ENCODE data around the gene TNNT1. TPM values are rescaled to one million over a fixed set of nuclear protein-coding genes. Genes with fewer than 3 reads are reported as not detected.

TNNT1 gene
- not detected for total RNA-seq

GRCh38 chr19:55149078-55150003, at the start of gene TNNT1:
TSS of gene TNNT1 (minus strand) at chr19:55149206. CDS start at chr19:55147157, 2,049 bp downstream.
- H3K9me3 ChIP-seq = no peaks in the 10 kb centered on the region
- H3K4me1 ChIP-seq (ENCODE audit: control insufficient read depth in 1 of 2, low read depth in 2 of 2) = no peaks in the 10 kb centered on the region
- no peaks in the 10 kb centered on the region for H3K36me3 ChIP-seq
- no peak within 1 kb of the TSS for H3K4me3 ChIP-seq
- H3K27me3 ChIP-seq (replicated peaks; ENCODE audit: insufficient read depth) = peaks cover 4% of the 10 kb centered on the region
- no peak for TF ChIP-seq CTCF (IDR thresholded peaks at IDR 0.05)
- DNase-seq (ENCODE audit: low spot score) = no peak
- no peak within 1 kb of the TSS for H3K27ac ChIP-seq
- ATAC-seq (ENCODE audit: insufficient number of reproducible peaks, low FRiP score, low read depth) = no peak

GRCh38 chr19:55198651-55199050, 49.6 kb upstream of the TNNT1 start:
- no peaks in the 10 kb centered on the region for H3K27me3 ChIP-seq (replicated peaks; ENCODE audit: insufficient read depth)
- no peaks in the 10 kb centered on the region for H3K9me3 ChIP-seq
- DNase-seq (ENCODE audit: low spot score) = no peak
- ATAC-seq (ENCODE audit: insufficient number of reproducible peaks, low FRiP score, low read depth) = no peak
- no peak overlapping the region for H3K4me3 ChIP-seq
- H3K4me1 ChIP-seq (ENCODE audit: control insufficient read depth in 1 of 2, low read depth in 2 of 2) = no peaks in the 10 kb centered on the region
- no peak overlapping the region for H3K27ac ChIP-seq
- no peaks in the 10 kb centered on the region for H3K36me3 ChIP-seq
- TF ChIP-seq CTCF (IDR thresholded peaks at IDR 0.05) = no peak

GRCh38 chr19:55197528-55197927, 48.5 kb upstream of the TNNT1 start:
- Histone ChIP-seq H3K4me3 (no peak overlapping the region), H3K27me3 (replicated peaks; ENCODE audit: insufficient read depth) (no peaks in the 10 kb centered on the region)

GRCh38 chr19:55196803-55197202, 47.8 kb upstream of the TNNT1 start:
- no peaks in the 10 kb centered on the region for H3K4me1 ChIP-seq (ENCODE audit: control insufficient read depth in 1 of 2, low read depth in 2 of 2)
- ATAC-seq (ENCODE audit: insufficient number of reproducible peaks, low FRiP score, low read depth) (no peak), DNase-seq (ENCODE audit: low spot score) (no peak)
- H3K4me3 ChIP-seq = no peak overlapping the region
- H3K27me3 ChIP-seq (replicated peaks; ENCODE audit: insufficient read depth) = no peaks in the 10 kb centered on the region
- no peaks in the 10 kb centered on the region for H3K9me3 ChIP-seq
- TF ChIP-seq CTCF (IDR thresholded peaks at IDR 0.05) = no peak
- H3K36me3 ChIP-seq = no peaks in the 10 kb centered on the region
- H3K27ac ChIP-seq = no peak overlapping the region

More at GRCh38 chr19:55197528-55197927, 48.5 kb upstream of the TNNT1 start:
- ATAC-seq (ENCODE audit: insufficient number of reproducible peaks, low FRiP score, low read depth) (no peak), DNase-seq (ENCODE audit: low spot score) (no peak)
- no peaks in the 10 kb centered on the region for H3K9me3 ChIP-seq
- TF ChIP-seq CTCF (IDR thresholded peaks at IDR 0.05) = no peak
- H3K27ac ChIP-seq = no peak overlapping the region
- no peaks in the 10 kb centered on the region for H3K4me1 ChIP-seq (ENCODE audit: control insufficient read depth in 1 of 2, low read depth in 2 of 2)
- H3K36me3 ChIP-seq = no peaks in the 10 kb centered on the region

GRCh38 chr19:55193481-55193880, 44.5 kb upstream of the TNNT1 start:
- Histone ChIP-seq H3K4me1 (ENCODE audit: control insufficient read depth in 1 of 2, low read depth in 2 of 2) (no peaks in the 10 kb centered on the region), H3K27ac (no peak overlapping the region), H3K9me3 (no peaks in the 10 kb centered on the region), H3K4me3 (no peak overlapping the region), H3K36me3 (no peaks in the 10 kb centered on the region), H3K27me3 (replicated peaks; ENCODE audit: insufficient read depth) (no peaks in the 10 kb centered on the region)
- ATAC-seq (ENCODE audit: insufficient number of reproducible peaks, low FRiP score, low read depth) (no peak), DNase-seq (ENCODE audit: low spot score) (no peak)
- TF ChIP-seq CTCF (IDR thresholded peaks at IDR 0.05) = no peak

Data from thoracic aorta (tissue), 2 donors.